ENCODE measurements around the gene SCT. TPM values are rescaled to one million over a fixed set of nuclear protein-coding genes. Genes with fewer than 3 reads are reported as not detected.

SCT gene
- total and polyA plus RNA-seq, 4 donors, result not detected

GRCh38 chr11:606245-606644, 20.7 kb downstream of the SCT start (continued):
- TF ChIP-seq, protein P1, sequence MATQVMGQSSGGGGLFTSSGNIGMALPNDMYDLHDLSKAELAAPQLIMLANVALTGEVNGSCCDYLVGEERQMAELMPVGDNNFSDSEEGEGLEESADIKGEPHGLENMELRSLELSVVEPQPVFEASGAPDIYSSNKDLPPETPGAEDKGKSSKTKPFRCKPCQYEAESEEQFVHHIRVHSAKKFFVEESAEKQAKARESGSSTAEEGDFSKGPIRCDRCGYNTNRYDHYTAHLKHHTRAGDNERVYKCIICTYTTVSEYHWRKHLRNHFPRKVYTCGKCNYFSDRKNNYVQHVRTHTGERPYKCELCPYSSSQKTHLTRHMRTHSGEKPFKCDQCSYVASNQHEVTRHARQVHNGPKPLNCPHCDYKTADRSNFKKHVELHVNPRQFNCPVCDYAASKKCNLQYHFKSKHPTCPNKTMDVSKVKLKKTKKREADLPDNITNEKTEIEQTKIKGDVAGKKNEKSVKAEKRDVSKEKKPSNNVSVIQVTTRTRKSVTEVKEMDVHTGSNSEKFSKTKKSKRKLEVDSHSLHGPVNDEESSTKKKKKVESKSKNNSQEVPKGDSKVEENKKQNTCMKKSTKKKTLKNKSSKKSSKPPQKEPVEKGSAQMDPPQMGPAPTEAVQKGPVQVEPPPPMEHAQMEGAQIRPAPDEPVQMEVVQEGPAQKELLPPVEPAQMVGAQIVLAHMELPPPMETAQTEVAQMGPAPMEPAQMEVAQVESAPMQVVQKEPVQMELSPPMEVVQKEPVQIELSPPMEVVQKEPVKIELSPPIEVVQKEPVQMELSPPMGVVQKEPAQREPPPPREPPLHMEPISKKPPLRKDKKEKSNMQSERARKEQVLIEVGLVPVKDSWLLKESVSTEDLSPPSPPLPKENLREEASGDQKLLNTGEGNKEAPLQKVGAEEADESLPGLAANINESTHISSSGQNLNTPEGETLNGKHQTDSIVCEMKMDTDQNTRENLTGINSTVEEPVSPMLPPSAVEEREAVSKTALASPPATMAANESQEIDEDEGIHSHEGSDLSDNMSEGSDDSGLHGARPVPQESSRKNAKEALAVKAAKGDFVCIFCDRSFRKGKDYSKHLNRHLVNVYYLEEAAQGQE (IDR thresholded peaks at IDR 0.05), result peak; percentile 30
- TF ChIP-seq MAX (IDR thresholded peaks at IDR 0.05) (no peak), JUND (IDR thresholded peaks at IDR 0.05) (no peak), RXRA (IDR thresholded peaks at IDR 0.05) (peak; percentile 13 to 36), CTCF (IDR thresholded peaks at IDR 0.05; ENCODE audit: low read depth, low read length, missing input control) (no peak), FOXA1 (IDR thresholded peaks at IDR 0.05) (no peak)

DNA sequence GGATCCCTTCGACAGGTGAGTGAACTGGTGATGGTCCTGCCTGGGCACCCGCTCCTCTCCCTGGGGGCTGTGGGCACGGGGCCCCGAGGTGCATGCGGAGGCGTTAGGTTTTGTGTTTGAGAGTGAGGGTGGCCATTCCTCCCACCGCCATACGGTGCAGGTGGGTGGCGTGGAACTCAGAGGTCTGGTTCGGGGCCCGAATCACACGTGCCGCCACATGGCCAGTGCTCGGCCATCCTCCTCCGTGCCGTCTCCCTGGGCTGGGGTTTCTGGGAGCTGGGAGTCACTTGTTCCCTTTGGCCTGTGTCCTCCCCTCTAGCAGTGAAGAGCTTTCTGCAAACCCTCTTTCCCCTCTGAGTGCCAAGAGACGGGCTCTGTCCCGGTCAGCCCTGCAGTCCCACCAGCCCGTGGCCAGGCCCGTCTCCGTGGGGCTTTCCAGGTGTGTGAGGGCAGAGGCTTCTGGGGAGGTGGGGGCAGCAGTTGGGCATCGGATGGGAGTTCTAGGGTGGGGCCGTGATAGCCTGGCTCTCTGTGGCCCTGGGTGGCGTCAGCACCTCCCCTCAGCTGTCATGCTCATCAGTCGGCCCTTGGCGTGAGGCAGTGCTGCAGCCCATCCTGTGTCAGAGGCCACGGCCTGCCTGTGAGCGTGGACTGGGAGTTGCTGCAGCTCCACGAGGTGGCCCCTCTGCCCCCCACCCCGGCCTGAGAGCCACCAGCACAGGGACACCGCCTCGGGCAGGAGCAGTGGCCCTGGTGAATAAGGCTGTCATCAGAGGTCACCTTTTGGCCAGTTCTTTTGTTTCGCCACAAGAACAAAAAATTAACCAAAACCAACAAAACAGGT, 21.5 kb downstream of the SCT start:
- H3K9ac ChIP-seq (ENCODE audit: low read depth in 1 of 2, low read length in 2 of 2), result no peak overlapping the region
- H3K27ac ChIP-seq (ENCODE audit: low read depth in 1 of 2, low read length in 2 of 2), result no peak overlapping the region
- DNase-seq (ENCODE audit: low spot score), result no peak
- WGBS, result 92% methylated on average over 33 of the region's 33 CpGs
- no peaks in the 10 kb centered on the region for H3K27me3 ChIP-seq (ENCODE audit: control insufficient read depth in 4 of 4, insufficient read depth in 4 of 4, low read length in 3 of 4)
- H3K4me1 ChIP-seq (ENCODE audit: control insufficient read depth in 4 of 4, insufficient read depth in 4 of 4, low read length in 3 of 4), result peaks cover 10 to 57% (median 22%) of the 10 kb centered on the region in 4 donors
- TF ChIP-seq, protein P1 (IDR thresholded peaks at IDR 0.05), result no peak
- TF ChIP-seq RXRA (IDR thresholded peaks at IDR 0.05) (no peak), RAD21 (IDR thresholded peaks at IDR 0.05) (no peak), ATF3 (IDR thresholded peaks at IDR 0.05) (no peak), ZBTB33 (IDR thresholded peaks at IDR 0.05) (no peak), GABPA (IDR thresholded peaks at IDR 0.05 in 1 of 2, conservative IDR thresholded peaks at IDR 0.05 in 1 of 2) (no peak), JUND (IDR thresholded peaks at IDR 0.05) (no peak), MAX (IDR thresholded peaks at IDR 0.05) (no peak), HNF4G (IDR thresholded peaks at IDR 0.05) (no peak), TAF1 (conservative IDR thresholded peaks at IDR 0.05) (no peak), NR2F2 (IDR thresholded peaks at IDR 0.05) (no peak), SP1 (IDR thresholded peaks at IDR 0.05) (no peak), FOXA2 (IDR thresholded peaks at IDR 0.05) (no peak), HNF4A (conservative IDR thresholded peaks at IDR 0.05) (no peak), FOXA1 (IDR thresholded peaks at IDR 0.05) (no peak), YY1 (IDR thresholded peaks at IDR 0.05) (no peak), CTCF (IDR thresholded peaks at IDR 0.05; ENCODE audit: low read depth, low read length, missing input control) (no peak), EGR1 (IDR thresholded peaks at IDR 0.05; ENCODE audit: low read depth in 2 of 2) (no peak)
- H3K9me3 ChIP-seq (ENCODE audit: control insufficient read depth in 4 of 4, low read length in 3 of 4), result no peaks in the 10 kb centered on the region
- H3K36me3 ChIP-seq (ENCODE audit: control insufficient read depth in 4 of 4, insufficient read depth in 3 of 4, low read depth in 1 of 4, low read length in 3 of 4), result peaks cover 33 to 63% (median 37%) of the 10 kb centered on the region in 4 donors
- no peak overlapping the region for H3K4me3 ChIP-seq (ENCODE audit: low read depth in 1 of 3, low read length in 3 of 3)
